HG03139 (cell line): ENCODE results near the gene SRCAP.

Experiments
- ATAC-seq: cut with Tn5 transposase; IDR thresholded peaks from one replicate; pipeline ENCODE4 v1.9.1; 2021; ENCODE audit not compliant: unreplicated experiment

Gene SRCAP

DNA sequence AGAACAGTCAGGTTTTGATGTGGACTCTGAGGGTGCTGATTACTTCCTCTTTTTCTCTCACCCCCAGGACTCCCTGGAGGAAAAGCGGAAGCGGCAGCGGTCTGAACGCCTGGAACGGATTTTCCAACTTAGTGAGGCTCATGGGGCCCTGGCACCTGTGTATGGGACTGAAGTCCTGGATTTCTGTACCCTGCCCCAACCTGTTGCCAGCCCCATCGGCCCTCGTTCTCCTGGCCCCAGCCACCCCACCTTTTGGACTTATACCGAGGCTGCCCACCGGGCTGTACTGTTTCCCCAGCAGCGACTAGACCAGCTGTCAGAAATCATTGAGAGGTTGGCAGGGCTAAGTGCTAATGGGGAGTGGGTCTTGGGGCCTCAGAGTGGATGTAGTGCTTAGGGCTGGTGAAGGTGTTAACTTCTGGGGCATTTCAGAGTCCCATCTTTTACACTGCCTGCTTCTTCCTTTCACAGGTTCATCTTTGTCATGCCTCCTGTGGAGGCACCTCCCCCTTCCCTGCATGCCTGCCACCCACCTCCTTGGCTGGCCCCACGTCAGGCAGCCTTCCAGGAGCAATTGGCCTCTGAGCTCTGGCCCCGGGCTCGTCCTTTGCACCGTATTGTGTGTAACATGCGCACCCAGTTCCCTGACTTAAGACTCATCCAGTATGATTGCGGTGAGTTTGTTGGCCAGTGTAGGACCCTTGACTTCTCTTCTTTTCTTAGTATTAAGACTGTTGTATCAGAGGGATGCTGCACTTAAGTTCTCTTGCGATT is 30.1 kb downstream of the SRCAP start:
- ATAC-seq, result no peak

GRCh38 chr16:30731411-30731810 is 32.4 kb downstream of the SRCAP start:
- ATAC-seq, result no peak

DNA sequence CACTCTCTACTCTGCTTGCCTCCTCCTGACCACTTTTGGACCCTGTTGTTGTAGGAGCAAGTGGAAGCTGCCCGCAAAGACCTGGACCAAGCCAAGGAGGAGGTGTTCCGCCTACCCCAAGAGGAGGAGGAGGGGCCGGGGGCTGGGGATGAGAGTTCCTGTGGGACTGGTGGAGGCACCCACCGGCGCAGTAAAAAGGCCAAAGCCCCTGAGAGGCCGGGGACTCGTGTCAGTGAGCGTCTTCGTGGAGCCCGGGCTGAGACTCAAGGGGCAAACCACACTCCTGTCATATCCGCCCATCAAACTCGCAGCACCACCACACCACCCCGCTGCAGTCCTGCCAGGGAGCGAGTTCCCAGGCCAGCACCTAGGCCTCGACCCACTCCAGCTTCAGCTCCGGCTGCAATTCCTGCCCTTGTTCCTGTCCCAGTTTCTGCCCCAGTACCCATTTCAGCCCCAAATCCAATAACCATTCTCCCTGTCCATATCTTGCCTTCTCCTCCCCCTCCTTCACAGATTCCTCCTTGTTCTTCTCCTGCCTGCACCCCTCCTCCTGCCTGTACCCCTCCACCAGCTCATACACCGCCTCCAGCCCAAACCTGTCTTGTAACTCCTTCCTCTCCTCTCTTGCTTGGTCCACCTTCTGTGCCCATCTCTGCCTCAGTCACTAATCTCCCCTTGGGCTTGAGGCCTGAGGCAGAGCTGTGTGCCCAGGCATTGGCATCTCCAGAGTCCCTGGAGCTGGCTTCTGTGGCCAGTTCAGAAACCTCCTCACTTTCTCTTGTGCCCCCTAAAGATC is 38.2 kb downstream of the SRCAP start:
- no peak for ATAC-seq

- ATAC-seq, result no peak
Measured at GRCh38 chr16:30737794-30738648, 39.0 kb downstream of the SRCAP start.

DNA sequence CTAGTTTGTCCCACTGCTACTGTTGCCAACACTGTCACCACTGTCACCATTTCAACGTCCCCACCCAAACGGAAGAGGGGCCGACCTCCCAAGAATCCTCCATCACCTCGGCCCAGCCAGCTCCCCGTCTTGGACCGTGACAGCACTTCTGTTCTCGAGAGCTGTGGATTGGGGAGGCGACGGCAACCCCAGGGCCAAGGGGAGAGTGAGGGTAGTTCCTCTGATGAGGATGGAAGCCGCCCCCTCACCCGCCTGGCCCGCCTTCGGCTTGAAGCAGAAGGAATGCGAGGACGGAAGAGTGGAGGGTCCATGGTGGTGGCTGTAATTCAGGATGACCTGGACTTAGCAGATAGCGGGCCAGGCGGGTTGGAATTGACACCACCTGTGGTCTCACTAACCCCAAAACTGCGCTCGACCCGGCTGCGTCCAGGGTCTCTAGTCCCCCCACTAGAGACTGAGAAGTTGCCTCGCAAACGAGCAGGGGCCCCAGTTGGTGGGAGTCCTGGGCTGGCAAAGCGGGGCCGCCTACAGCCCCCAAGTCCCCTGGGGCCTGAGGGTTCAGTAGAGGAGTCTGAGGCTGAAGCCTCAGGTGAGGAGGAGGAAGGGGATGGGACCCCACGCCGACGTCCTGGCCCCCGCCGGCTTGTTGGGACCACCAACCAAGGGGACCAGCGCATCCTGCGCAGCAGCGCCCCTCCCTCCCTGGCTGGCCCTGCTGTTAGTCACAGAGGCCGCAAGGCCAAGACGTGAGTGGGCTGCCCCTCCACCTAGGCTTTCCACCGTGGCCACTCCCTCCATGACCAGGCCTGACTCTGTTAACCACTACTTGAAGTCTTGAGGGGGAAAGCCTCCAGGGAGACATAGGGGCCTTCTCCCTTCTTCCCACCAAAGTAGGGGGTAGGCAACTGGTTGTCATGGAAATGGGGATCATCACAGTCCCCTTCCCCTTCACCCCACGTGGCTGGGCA is 40.3 kb downstream of the SRCAP start:
- ATAC-seq, result no peak

DNA sequence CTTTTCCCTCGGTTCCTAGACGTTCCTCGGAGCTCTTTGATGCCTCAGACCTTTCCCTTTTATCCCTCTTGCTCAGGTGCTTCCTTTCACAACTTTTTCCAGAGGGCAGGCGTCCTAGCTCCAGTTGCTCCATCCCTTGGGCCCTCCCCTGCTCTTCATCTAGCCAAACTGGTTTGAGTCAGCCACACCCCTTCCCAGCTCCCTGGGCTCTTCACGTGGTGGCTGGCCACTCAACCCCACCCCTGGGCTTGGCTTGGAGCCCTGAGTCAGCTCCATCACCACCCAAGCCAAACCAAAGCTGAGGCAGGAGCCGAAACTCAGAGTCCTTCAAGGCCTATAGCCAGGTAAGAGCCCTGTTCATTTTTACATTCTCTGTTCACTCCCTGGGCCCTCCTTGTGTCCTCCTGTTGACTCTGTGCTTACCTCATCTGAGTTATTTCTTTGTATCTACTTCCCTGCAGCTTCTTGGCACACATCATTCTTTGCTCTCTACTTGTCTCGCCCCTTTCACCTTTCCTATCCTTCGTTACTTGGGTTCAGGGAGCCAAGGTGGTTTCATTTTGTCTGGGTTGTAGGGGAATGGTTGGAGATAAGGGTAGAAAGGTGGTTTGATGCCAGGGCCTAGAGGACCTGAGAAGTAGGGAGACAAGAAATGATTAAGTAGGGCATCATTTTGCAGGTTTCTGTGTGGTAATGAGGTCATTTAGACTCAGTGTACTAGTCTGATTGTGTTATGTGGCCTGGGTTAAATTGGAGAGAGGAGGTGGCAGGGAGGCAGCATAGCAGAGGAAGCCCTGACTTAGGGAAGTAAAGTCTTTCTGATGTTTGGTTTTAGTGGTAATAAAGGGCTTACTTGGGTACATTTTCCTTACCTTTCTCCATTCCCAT is 41.6 kb downstream of the SRCAP start:
- ATAC-seq, result no peak

- no peak for ATAC-seq
Measured at GRCh38 chr16:30741461-30741914, 42.5 kb downstream of the SRCAP start.

GRCh38 chr16:30743716-30744115 is 44.7 kb downstream of the SRCAP start:
- ATAC-seq, result no peak

DNA sequence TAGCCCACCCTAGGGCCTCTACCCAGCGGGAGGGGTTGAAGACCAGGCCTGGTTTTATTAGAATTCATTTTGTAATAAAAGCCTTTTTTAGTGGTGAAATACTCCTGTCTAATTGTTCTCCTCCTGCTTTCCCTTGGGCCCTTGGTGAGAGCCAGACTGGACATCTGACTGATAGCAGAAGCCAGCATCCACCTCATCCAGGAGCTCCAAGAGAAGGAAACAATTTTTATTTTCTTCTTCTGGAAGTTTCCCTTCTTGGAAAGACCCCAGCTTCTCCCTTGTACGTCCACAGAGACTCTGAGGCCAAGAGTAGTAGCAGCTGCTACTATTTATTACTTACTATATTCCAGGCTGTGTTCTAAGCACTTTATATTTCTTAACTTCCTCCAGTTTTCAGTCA is 45.2 kb downstream of the SRCAP start:
- no peak for ATAC-seq

GRCh38 chr16:30745082-30745481 is 46.1 kb downstream of the SRCAP start:
- no peak for ATAC-seq

- no peak for ATAC-seq
Measured at GRCh38 chr16:30746638-30747175, 47.7 kb downstream of the SRCAP start.

DNA sequence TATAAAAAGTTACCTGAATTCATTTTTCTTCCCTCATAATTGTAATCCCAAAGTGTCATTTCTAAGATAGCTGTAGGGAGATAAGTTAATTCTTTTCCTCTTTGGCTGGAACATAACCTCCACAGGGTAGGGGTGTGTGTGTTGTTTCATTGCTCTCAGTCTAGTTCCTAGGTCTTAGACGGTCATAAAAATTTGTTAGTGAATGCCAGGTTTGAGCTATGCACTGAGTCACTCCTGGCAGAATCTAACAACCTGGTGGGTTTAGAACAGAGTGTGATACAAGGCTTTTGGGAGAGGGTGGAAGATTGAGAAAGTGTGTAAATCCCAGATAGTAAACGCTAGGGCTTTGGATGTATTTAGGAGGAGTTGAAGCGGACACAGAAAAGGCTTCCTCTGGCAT is 48.4 kb downstream of the SRCAP start:
- no peak for ATAC-seq

DNA sequence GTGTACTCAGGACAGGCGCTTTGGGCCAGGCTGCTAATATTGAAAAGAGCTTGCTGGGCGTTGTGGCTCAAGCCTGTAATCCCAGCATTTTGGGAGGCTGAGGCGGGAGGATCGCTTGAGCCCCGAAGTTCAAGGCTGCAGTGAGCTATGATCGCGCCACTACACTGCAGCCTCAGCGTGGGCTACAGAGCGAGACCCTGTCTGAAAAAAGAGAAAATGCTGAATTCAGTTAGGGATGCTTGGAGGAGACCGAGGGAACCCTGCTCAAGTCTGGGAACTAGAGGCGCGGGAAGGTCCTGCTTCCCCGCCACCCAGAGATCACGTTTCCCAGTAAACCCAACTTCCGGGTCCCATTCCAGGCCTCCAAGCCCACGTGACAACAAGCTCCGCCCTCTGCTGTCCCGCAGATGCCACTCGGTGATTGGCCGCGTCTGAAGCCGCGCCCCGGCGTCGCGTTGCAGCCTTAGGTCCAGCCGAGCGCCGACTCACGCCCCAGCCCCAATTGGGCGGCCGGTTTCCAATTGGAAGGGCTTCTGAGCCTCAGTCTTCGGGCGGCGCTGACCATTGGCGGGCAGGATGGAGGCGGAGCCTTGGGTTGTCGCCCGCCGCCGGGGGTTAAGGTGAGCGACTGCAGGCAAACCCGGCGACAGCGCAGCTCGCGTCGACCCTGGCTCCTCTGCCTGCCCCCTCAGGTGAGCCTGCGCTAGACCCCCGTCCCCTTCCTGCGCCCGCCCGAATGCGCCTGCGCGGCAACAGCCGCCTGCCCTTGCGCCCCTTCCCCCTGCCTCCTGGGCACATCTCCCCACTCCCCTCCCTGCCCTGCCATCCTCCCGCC is 49.0 kb downstream of the SRCAP start, which contains the start of gene PHKG2:
PHKG2 (plus strand) TSS at position 627 of the 835 bp plus-strand sequence. CDS start 396 bp downstream, outside the sequence.
- peak; percentile 96 for ATAC-seq

DNA sequence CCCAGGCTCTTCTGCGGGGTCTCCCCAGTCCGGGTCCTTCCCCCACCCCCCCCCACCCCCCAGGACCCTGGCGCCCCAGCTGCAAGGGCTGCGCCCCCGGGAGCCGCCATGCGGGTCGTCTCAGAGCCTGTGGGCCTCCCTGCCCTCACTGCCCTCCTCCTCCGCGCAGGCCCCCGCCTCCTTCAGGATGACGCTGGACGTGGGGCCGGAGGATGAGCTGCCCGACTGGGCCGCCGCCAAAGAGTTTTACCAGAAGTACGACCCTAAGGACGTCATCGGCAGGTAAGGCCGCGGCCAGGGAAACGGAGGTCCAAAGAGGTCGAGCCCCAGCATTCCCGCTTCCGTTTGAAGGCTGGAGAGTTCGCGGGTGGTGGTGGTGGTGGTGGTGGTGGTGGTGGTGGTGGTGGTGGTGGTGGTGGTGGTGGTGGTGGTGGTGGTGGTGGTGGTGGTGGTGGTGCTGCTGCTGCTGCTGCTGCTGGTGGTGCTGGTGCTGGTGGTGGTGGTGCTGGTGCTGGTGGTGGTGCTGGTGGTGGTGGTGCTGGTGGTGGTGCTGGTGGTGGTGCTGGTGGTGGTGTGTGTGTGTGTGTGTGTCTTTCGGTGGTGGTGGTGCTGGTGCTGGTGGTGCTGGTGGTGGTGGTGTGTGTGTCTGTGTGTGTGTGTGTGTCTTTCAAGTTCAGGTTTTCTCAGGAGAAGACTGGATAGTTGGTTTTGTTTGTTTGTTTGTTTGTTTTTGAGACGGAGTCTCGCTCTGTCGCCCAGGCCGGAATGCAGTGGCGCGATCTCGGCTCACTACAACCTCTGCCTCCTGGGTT is 49.9 kb downstream of the SRCAP start:
- no peak for ATAC-seq

- ATAC-seq, result no peak
Measured at GRCh38 chr16:30750201-30750600, 51.2 kb downstream of the SRCAP start.

GRCh38 chr16:30750876-30751465 is 52.0 kb downstream of the SRCAP start:
- no peak for ATAC-seq

GRCh38 chr16:30753596-30753995 is 54.6 kb downstream of the SRCAP start:
- ATAC-seq, result no peak
